IMR-90 (cell line): Measurements from ENCODE around the gene COLEC11.

Source experiments
- BHLHE40 ChIP-seq: fragments of 150-350 bp; IDR thresholded peaks from 2 replicates; pipeline ENCODE4 v1.6.1; 2016; ENCODE audit warnings: mild to moderate bottlenecking, low read depth, low read length
- CEBPB ChIP-seq: IDR thresholded peaks from 2 replicates; pipeline ENCODE4 v1.6.1; 2012; ENCODE audit warnings: low read depth, low read length, improper control_type of control experiment
- CHD1 ChIP-seq: IDR thresholded peaks from 2 replicates; pipeline ENCODE4 v1.6.1; 2012; ENCODE audit warnings: low read depth, low read length, improper control_type of control experiment
- FOS ChIP-seq: fragments of 150-350 bp; IDR thresholded peaks from 2 replicates; pipeline ENCODE4 v1.6.1; 2016; ENCODE audit warnings: low read depth, low read length
- MAFK ChIP-seq: IDR thresholded peaks from 2 replicates; pipeline ENCODE4 v1.6.1; 2012; ENCODE audit warnings: low read depth, low read length, improper control_type of control experiment
- MAZ ChIP-seq: IDR thresholded peaks from 2 replicates; pipeline ENCODE4 v1.6.1; 2012; ENCODE audit warnings: low read depth, mild to moderate bottlenecking, low read length, improper control_type of control experiment, moderate library complexity, borderline replicate concordance
- POLR2A ChIP-seq: IDR thresholded peaks from 2 replicates; pipeline ENCODE4 v1.6.1; 2012; ENCODE audit warnings: mild to moderate bottlenecking, low read depth, low read length
- RAD21 ChIP-seq: IDR thresholded peaks from 2 replicates; pipeline ENCODE4 v1.6.1; 2012; ENCODE audit warnings: low read length, improper control_type of control experiment
- SMC3 ChIP-seq: fragments of 150-350 bp; IDR thresholded peaks from 2 replicates; pipeline ENCODE4 v1.6.1; 2016; ENCODE audit warnings: low read depth, mild to moderate bottlenecking, antibody characterized with exemption, low read length, moderate library complexity
- USF2 ChIP-seq: fragments of 150-350 bp; IDR thresholded peaks from 2 replicates; pipeline ENCODE4 v1.6.1; 2017; ENCODE audit warnings: mild to moderate bottlenecking, antibody characterized with exemption, low read length, low read depth
- TF ChIP-seq, protein P1 (sequence below): conservative IDR thresholded peaks from 2 replicates; pipeline ENCODE4 v1.5.1; 2012; ENCODE audit warnings: mild to moderate bottlenecking, low read depth, low read length, improper control_type of control experiment

DNA sequence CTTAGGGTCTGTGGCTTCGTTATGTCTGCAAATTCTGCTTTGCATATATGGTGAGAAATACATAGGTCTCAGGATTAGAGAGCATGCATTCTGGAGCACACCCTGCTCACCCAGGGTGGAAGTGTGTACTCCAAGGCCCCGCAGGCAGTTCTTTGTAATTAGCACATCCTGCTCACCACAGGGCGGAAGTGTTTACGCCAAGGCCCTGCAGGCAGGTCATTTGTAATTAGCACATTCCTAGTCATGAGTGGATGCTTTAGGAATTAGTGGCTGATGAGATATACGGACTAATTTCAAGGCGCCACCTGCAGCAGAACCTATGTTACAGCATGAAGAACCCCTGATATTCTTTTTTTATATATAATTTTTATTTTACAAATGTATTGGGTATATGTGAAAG, 67.3 kb downstream of the COLEC11 start:
- TF ChIP-seq RAD21 = no peak
- TF ChIP-seq, protein P1, sequence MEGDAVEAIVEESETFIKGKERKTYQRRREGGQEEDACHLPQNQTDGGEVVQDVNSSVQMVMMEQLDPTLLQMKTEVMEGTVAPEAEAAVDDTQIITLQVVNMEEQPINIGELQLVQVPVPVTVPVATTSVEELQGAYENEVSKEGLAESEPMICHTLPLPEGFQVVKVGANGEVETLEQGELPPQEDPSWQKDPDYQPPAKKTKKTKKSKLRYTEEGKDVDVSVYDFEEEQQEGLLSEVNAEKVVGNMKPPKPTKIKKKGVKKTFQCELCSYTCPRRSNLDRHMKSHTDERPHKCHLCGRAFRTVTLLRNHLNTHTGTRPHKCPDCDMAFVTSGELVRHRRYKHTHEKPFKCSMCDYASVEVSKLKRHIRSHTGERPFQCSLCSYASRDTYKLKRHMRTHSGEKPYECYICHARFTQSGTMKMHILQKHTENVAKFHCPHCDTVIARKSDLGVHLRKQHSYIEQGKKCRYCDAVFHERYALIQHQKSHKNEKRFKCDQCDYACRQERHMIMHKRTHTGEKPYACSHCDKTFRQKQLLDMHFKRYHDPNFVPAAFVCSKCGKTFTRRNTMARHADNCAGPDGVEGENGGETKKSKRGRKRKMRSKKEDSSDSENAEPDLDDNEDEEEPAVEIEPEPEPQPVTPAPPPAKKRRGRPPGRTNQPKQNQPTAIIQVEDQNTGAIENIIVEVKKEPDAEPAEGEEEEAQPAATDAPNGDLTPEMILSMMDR = no peak
- TF ChIP-seq POLR2A = no peak
- TF ChIP-seq FOS = no peak
- no peak for TF ChIP-seq CHD1
- no peak for TF ChIP-seq CEBPB
- TF ChIP-seq BHLHE40 = no peak
- no peak for TF ChIP-seq MAFK
- no peak for TF ChIP-seq USF2
- no peak for TF ChIP-seq MAZ
- TF ChIP-seq SMC3 = no peak
